ENCODE results near the gene LGALS4. TPM values are rescaled to one million over a fixed set of nuclear protein-coding genes. Genes with fewer than 3 reads are reported as not detected.

LGALS4 gene
- polyA plus RNA-seq, 1 of the 3 experiments (the other 2 are of a cell fraction) = 0.21 TPM

GRCh38 chr19:38853214-38853613 lies 40.5 kb upstream of the LGALS4 start:
- peak overlapping the region; percentile 97 for H2AFZ ChIP-seq (ENCODE audit: low read depth)
- peak overlapping the region; percentile 98 for H3K4me2 ChIP-seq
- no peaks in the 10 kb centered on the region for H3K27me3 ChIP-seq (ENCODE audit: insufficient read depth)
- peaks cover 20% of the 10 kb centered on the region for H3F3A ChIP-seq (replicated peaks; ENCODE audit: insufficient read depth)
- peaks cover 8 to 18% of the 10 kb centered on the region in 2 experiments; a peak in 1 of 4 replicates for H3K4me1 ChIP-seq (ENCODE audit: control insufficient read depth in 1 of 2, insufficient read depth in 2 of 2, low read depth in 1 of 2, low read length in 1 of 2)
- POLR2A ChIA-PET = no interaction called here
- peaks cover 10% of the 10 kb centered on the region for H4K20me1 ChIP-seq (ENCODE audit: insufficient read depth)
- H3K9ac ChIP-seq = peak overlapping the region; percentile 97; the same call in 1 of the 2 replicates
- peak overlapping the region; percentile 91 to 95; a peak in 3 of 4 replicates for H3K27ac ChIP-seq (ENCODE audit: low read depth in 2 of 2, low read length in 1 of 2)
- H3K9me2 ChIP-seq = no peaks in the 10 kb centered on the region
- peak overlapping the region; percentile 64 to 87; a peak in 3 of 4 replicates for H3K4me3 ChIP-seq (ENCODE audit: low read depth in 2 of 2, low read length in 1 of 2)
- CTCF ChIA-PET = interaction anchor here (1.3 to 3.3 kb wide), 2 partner anchors 16 to 34 kb away, joined by 7 to 15 read pairs; no protein-coding TSS in a partner anchor
- WGBS (ENCODE audit: low lambda C conversion rate) = 84% methylated on average over 17 of the region's 17 CpGs
- TF ChIP-seq GATA2 (CRISPR knock-in tag; IDR thresholded peaks at IDR 0.05) (no peak), IRF3 (IDR thresholded peaks at IDR 0.05; ENCODE audit: low read depth, low read length) (no peak), SMC3 (IDR thresholded peaks at IDR 0.05; ENCODE audit: low read depth, low read length) (no peak), SIN3A (IDR thresholded peaks at IDR 0.05; ENCODE audit: borderline replicate concordance, low read depth, low read length) (no peak), TCF12 (IDR thresholded peaks at IDR 0.05) (no peak)
- no peaks in the 10 kb centered on the region for H3K9me3 ChIP-seq
- DNase-seq = no peak
- peaks cover 0 to 2% of the 10 kb centered on the region in 2 experiments for H3K36me3 ChIP-seq (replicated peaks in 1 of 2; ENCODE audit: control insufficient read depth in 1 of 2, insufficient read depth in 2 of 2, low read length in 1 of 2)
- H3K79me2 ChIP-seq (ENCODE audit: insufficient read depth) = peaks cover 17% of the 10 kb centered on the region

- peak; percentile 46 for TF ChIP-seq TAF1 (IDR thresholded peaks at IDR 0.05; ENCODE audit: borderline replicate concordance, low read depth, low read length)
- 0 out of 2 replicates have a peak, but pooled peaks have one; percentile 8 for TF ChIP-seq MAX (IDR thresholded peaks at IDR 0.05; ENCODE audit: low read depth)
- TF ChIP-seq YY1 (IDR thresholded peaks at IDR 0.05; ENCODE audit: low read depth) = no peak; the same call in 1 of the 2 replicates
- peak in 1 of 2 experiments; percentile 6; a peak in 1 of 4 replicates for TF ChIP-seq EP300 (IDR thresholded peaks at IDR 0.05; ENCODE audit: borderline replicate concordance in 1 of 2, low read depth in 1 of 2, low read length in 1 of 2)
- TF ChIP-seq MXI1 (IDR thresholded peaks at IDR 0.05; ENCODE audit: low read depth, low read length) = peak; percentile 63; the same call in 1 of the 2 replicates
- peaks cover 17% of the 10 kb centered on the region for H4K20me1 ChIP-seq (ENCODE audit: insufficient read depth)
- H2AFZ ChIP-seq (ENCODE audit: low read depth) = peak overlapping the region; percentile 97
- H3K9me3 ChIP-seq = no peaks in the 10 kb centered on the region
- ChIA-PET POLR2A (interaction anchor here (1.9 kb wide), 1 partner anchor 11 kb away, joined by 10 read pairs; no protein-coding TSS in a partner anchor), CTCF (interaction anchor here (1.3 to 3.3 kb wide), 3 partner anchors 17 to 77 kb away, joined by 7 to 15 read pairs (median 10); partner anchors contain the start of genes MRPS12 and SARS2)
- H3K27me3 ChIP-seq (ENCODE audit: insufficient read depth) = no peaks in the 10 kb centered on the region
- H3K36me3 ChIP-seq (replicated peaks in 1 of 2; ENCODE audit: control insufficient read depth in 1 of 2, insufficient read depth in 2 of 2, low read length in 1 of 2) = peaks cover 4 to 10% of the 10 kb centered on the region in 2 experiments
- H3K4me2 ChIP-seq = peak overlapping the region; percentile 98
- peak overlapping the region; percentile 64 to 87 for H3K4me3 ChIP-seq (ENCODE audit: low read depth in 2 of 2, low read length in 1 of 2)
- DNase-seq = peak; percentile 43
- H3K9me2 ChIP-seq = no peaks in the 10 kb centered on the region
- H3K27ac ChIP-seq (ENCODE audit: low read depth in 2 of 2, low read length in 1 of 2) = peak overlapping the region; percentile 91 to 95
- peaks cover 16 to 26% of the 10 kb centered on the region in 2 experiments; a peak in 1 of 4 replicates for H3K4me1 ChIP-seq (ENCODE audit: control insufficient read depth in 1 of 2, insufficient read depth in 2 of 2, low read depth in 1 of 2, low read length in 1 of 2)
- H3K79me2 ChIP-seq (ENCODE audit: insufficient read depth) = peaks cover 24% of the 10 kb centered on the region
- 3% methylated on average over 27 of the region's 52 CpGs for WGBS (ENCODE audit: low lambda C conversion rate)
- H3K9ac ChIP-seq = peak overlapping the region; percentile 97
- peaks cover 20% of the 10 kb centered on the region for H3F3A ChIP-seq (replicated peaks; ENCODE audit: insufficient read depth)
Measured at GRCh38 chr19:38852231-38853044, 39.7 kb upstream of the LGALS4 start.
